ENCODE measurements around the gene SH3GLB2.
A peak's percentile ranks its signal among the peaks of the same experiment; 100 is the strongest.
"Not testable (repeated sequence)": the region's sequence is repeated elsewhere in the genome, so short reads cannot be mapped to it uniquely, and the experiment has no call there.

SH3GLB2 gene

GRCh38 chr9:129014608-129015007 lies 13.5 kb downstream of the SH3GLB2 start:
- DNase-seq (ENCODE audit: low spot score) = no peak

GRCh38 chr9:129014124-129014523 lies 14.0 kb downstream of the SH3GLB2 start:
- DNase-seq (ENCODE audit: low spot score) = no peak

- DNase-seq (ENCODE audit: low spot score) = no peak
Observed at GRCh38 chr9:129013674-129014073, 14.5 kb downstream of the SH3GLB2 start.

- DNase-seq (ENCODE audit: low spot score) = no peak
Observed at GRCh38 chr9:129012893-129013448, 15.2 kb downstream of the SH3GLB2 start.

GRCh38 chr9:129012343-129012742 lies 15.8 kb downstream of the SH3GLB2 start:
- no peak for DNase-seq (ENCODE audit: low spot score)

GRCh38 chr9:129011761-129012181 lies 16.4 kb downstream of the SH3GLB2 start:
- DNase-seq (ENCODE audit: low spot score) = no peak

- DNase-seq (ENCODE audit: low spot score) = no peak
Observed at GRCh38 chr9:129011170-129011569, 17.0 kb downstream of the SH3GLB2 start.

GRCh38 chr9:129010267-129010975 lies 17.7 kb downstream of the SH3GLB2 start:
- no peak for DNase-seq (ENCODE audit: low spot score)

- DNase-seq (ENCODE audit: low spot score) = no peak
Observed at GRCh38 chr9:129009584-129010141, 18.5 kb downstream of the SH3GLB2 start.

- no peak for DNase-seq (ENCODE audit: low spot score)
Observed at GRCh38 chr9:129008986-129009583, 19.0 kb downstream of the SH3GLB2 start.

GRCh38 chr9:129008469-129008965 lies 19.6 kb downstream of the SH3GLB2 start:
- DNase-seq (ENCODE audit: low spot score) = no peak

GRCh38 chr9:129007766-129008468 lies 20.2 kb downstream of the SH3GLB2 start:
- DNase-seq (ENCODE audit: low spot score) = no peak

GRCh38 chr9:129007035-129007765 lies 20.9 kb downstream of the SH3GLB2 start:
- DNase-seq (ENCODE audit: low spot score) = no peak

GRCh38 chr9:129006328-129007034 lies 21.6 kb downstream of the SH3GLB2 start:
- peak; percentile 54 for DNase-seq (ENCODE audit: low spot score)

- DNase-seq (ENCODE audit: low spot score) = no peak
Observed at GRCh38 chr9:129005336-129005997, 22.7 kb downstream of the SH3GLB2 start.

GRCh38 chr9:129004173-129004572 lies 24.0 kb downstream of the SH3GLB2 start:
- not testable (repeated sequence) for DNase-seq (ENCODE audit: low spot score)

- DNase-seq (ENCODE audit: low spot score) = no peak
Observed at GRCh38 chr9:129002992-129003391, 25.1 kb downstream of the SH3GLB2 start.

GRCh38 chr9:129001504-129002325 lies 26.4 kb downstream of the SH3GLB2 start:
- DNase-seq (ENCODE audit: low spot score) = no peak

GRCh38 chr9:128999581-129000206 lies 28.4 kb downstream of the SH3GLB2 start:
- no peak for DNase-seq (ENCODE audit: low spot score)

Measured in CD4-positive, alpha-beta T cell treated with Interleukin-6 at 100 ng/mL for 8 hours (primary cell).